ENCODE measurements around the gene RAB7A.
"Not testable (repeated sequence)": the region's sequence is repeated elsewhere in the genome, so short reads cannot be mapped to it uniquely, and the experiment has no call there.

Gene RAB7A

GRCh38 chr3:128763967-128764366 is 38.0 kb downstream of the RAB7A start:
- DNase-seq (ENCODE audit: extremely low spot score): no peak
- no peak for TF ChIP-seq BHLHE40 (IDR thresholded peaks at IDR 0.05; ENCODE audit: borderline replicate concordance)
- TF ChIP-seq CTBP1 (IDR thresholded peaks at IDR 0.05; ENCODE audit: borderline replicate concordance): no peak
- TF ChIP-seq FOXK2 (IDR thresholded peaks at IDR 0.05): no peak
- TF ChIP-seq ELF4 (IDR thresholded peaks at IDR 0.05): no peak
- TF ChIP-seq SUZ12 (IDR thresholded peaks at IDR 0.05): no peak
- TF ChIP-seq, protein P1, sequence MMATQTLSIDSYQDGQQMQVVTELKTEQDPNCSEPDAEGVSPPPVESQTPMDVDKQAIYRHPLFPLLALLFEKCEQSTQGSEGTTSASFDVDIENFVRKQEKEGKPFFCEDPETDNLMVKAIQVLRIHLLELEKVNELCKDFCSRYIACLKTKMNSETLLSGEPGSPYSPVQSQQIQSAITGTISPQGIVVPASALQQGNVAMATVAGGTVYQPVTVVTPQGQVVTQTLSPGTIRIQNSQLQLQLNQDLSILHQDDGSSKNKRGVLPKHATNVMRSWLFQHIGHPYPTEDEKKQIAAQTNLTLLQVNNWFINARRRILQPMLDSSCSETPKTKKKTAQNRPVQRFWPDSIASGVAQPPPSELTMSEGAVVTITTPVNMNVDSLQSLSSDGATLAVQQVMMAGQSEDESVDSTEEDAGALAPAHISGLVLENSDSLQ (IDR thresholded peaks at IDR 0.05): no peak
- TF ChIP-seq L3MBTL2 (conservative IDR thresholded peaks at IDR 0.05): no peak
- TF ChIP-seq FOXM1 (IDR thresholded peaks at IDR 0.05; ENCODE audit: borderline replicate concordance): no peak
- no peak for TF ChIP-seq ARNT (IDR thresholded peaks at IDR 0.05)
- no peak for TF ChIP-seq NFRKB (IDR thresholded peaks at IDR 0.05)
- TF ChIP-seq FOXA1 (IDR thresholded peaks at IDR 0.05): no peak
- ChIA-PET CTCF (no interaction called here), POLR2A (no interaction called here)

- ChIA-PET POLR2A (no interaction called here), CTCF (no interaction called here)
Observed at GRCh38 chr3:128764863-128765262, 38.9 kb downstream of the RAB7A start.

DNA sequence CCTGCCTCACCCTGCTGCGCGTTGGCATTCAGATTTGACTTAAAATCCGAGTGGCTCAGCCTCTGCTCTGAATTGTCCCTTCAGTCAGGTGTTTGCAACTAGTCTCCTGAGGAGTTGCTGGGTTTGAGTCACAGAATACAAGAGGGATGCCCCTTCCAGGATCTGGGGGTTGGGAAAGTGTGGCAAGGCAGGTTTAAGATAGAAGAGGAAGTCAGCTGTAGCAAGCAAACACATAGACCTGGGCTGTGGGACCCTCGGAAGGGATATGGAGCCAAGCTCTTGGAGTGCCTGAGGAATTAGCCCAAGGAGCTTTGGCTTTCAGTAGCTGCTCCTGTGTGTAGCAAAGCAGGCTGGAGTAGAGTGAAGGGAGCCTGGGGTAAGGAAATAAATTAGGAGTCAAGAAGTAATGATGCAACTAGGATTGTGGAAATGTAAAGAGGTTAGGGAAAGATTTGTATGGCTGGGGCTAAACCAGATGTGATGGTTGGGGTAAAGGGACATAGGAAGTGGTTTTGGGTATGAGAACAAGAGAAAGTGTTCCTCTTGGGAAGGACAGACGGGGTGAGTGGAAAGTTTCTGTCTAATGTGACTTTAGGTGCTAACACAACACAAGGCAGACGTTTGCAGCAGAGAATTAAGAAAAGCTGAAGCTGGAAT is 41.2 kb downstream of the RAB7A start:
- CTCF ChIA-PET: no interaction called here
- no peak for DNase-seq (ENCODE audit: extremely low spot score)
- TF ChIP-seq LEF1 (IDR thresholded peaks at IDR 0.05; ENCODE audit: borderline replicate concordance): no peak
- TF ChIP-seq BHLHE40 (IDR thresholded peaks at IDR 0.05; ENCODE audit: borderline replicate concordance): no peak
- TF ChIP-seq ARNT (IDR thresholded peaks at IDR 0.05): no peak
- TF ChIP-seq L3MBTL2 (conservative IDR thresholded peaks at IDR 0.05): no peak
- no peak for TF ChIP-seq NFRKB (IDR thresholded peaks at IDR 0.05)
- POLR2A ChIA-PET: interaction anchor here (1.2 kb wide), 1 partner anchor 87 kb away, joined by 4 read pairs; no protein-coding TSS in a partner anchor

More at GRCh38 chr3:128764863-128765262, 38.9 kb downstream of the RAB7A start:
- TF ChIP-seq ARNT (IDR thresholded peaks at IDR 0.05) (no peak), L3MBTL2 (conservative IDR thresholded peaks at IDR 0.05) (no peak), HDGF (IDR thresholded peaks at IDR 0.05; ENCODE audit: borderline replicate concordance) (no peak), CTBP1 (IDR thresholded peaks at IDR 0.05; ENCODE audit: borderline replicate concordance) (no peak), SUZ12 (IDR thresholded peaks at IDR 0.05) (no peak), LEF1 (IDR thresholded peaks at IDR 0.05; ENCODE audit: borderline replicate concordance) (no peak), FOXM1 (IDR thresholded peaks at IDR 0.05; ENCODE audit: borderline replicate concordance) (no peak), SP1 (IDR thresholded peaks at IDR 0.05) (no peak), FOXA1 (IDR thresholded peaks at IDR 0.05) (no peak), ELF4 (IDR thresholded peaks at IDR 0.05) (no peak), FOXK2 (IDR thresholded peaks at IDR 0.05) (no peak), TARDBP (IDR thresholded peaks at IDR 0.05) (no peak), BHLHE40 (IDR thresholded peaks at IDR 0.05; ENCODE audit: borderline replicate concordance) (no peak), ZNF384 (IDR thresholded peaks at IDR 0.05) (no peak), NFRKB (IDR thresholded peaks at IDR 0.05) (no peak)
- TF ChIP-seq, protein P1 (IDR thresholded peaks at IDR 0.05): no peak
- no peak for DNase-seq (ENCODE audit: extremely low spot score)

DNA sequence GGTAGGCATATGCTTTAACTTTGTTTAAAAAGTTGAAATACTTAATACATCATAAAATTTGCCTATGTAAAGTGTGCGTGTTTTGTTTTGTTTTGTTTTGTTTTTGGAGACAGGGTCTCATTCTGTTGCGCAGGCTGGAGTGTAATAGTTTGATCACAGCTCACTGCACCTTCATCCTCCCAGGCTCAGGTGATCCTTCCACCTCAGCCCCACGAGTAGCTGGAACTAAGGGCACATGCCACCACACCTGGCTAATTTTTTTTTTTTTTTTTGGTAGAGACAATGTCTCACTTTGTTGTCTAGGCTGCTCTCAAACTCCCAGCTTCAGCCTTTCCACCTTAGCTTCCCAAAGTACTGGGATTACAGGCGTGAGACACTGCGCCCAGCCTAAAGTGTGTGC is 42.5 kb downstream of the RAB7A start:
- CTCF ChIA-PET: interaction anchor here (0.6 kb wide), 1 partner anchor 13 kb away, joined by 5 read pairs; no protein-coding TSS in a partner anchor
- DNase-seq (ENCODE audit: extremely low spot score): no peak
- TF ChIP-seq SP1 (IDR thresholded peaks at IDR 0.05): no peak
- no peak for TF ChIP-seq HDGF (IDR thresholded peaks at IDR 0.05; ENCODE audit: borderline replicate concordance)
- TF ChIP-seq BHLHE40 (IDR thresholded peaks at IDR 0.05; ENCODE audit: borderline replicate concordance): no peak
- TF ChIP-seq, protein P1 (IDR thresholded peaks at IDR 0.05): no peak
- no peak for TF ChIP-seq FOXM1 (IDR thresholded peaks at IDR 0.05; ENCODE audit: borderline replicate concordance)
- TF ChIP-seq SUZ12 (IDR thresholded peaks at IDR 0.05): no peak
- no peak for TF ChIP-seq ELF4 (IDR thresholded peaks at IDR 0.05)
- no peak for TF ChIP-seq FOXK2 (IDR thresholded peaks at IDR 0.05)
- TF ChIP-seq LEF1 (IDR thresholded peaks at IDR 0.05; ENCODE audit: borderline replicate concordance): no peak
- no peak for TF ChIP-seq CTBP1 (IDR thresholded peaks at IDR 0.05; ENCODE audit: borderline replicate concordance)
- no peak for TF ChIP-seq ARNT (IDR thresholded peaks at IDR 0.05)
- no peak for TF ChIP-seq ZNF384 (IDR thresholded peaks at IDR 0.05)
- TF ChIP-seq L3MBTL2 (conservative IDR thresholded peaks at IDR 0.05): no peak
- TF ChIP-seq TARDBP (IDR thresholded peaks at IDR 0.05): no peak
- TF ChIP-seq FOXA1 (IDR thresholded peaks at IDR 0.05): no peak
- TF ChIP-seq NFRKB (IDR thresholded peaks at IDR 0.05): no peak
- POLR2A ChIA-PET: no interaction called here

- POLR2A ChIA-PET: no interaction called here
- CTCF ChIA-PET: interaction anchor here (1.6 kb wide), 1 partner anchor 90 kb away, joined by 6 read pairs; no protein-coding TSS in a partner anchor
- TF ChIP-seq, protein P1 (IDR thresholded peaks at IDR 0.05): no peak
- DNase-seq (ENCODE audit: extremely low spot score): no peak
Observed at GRCh38 chr3:128770387-128770786, 44.4 kb downstream of the RAB7A start.

DNA sequence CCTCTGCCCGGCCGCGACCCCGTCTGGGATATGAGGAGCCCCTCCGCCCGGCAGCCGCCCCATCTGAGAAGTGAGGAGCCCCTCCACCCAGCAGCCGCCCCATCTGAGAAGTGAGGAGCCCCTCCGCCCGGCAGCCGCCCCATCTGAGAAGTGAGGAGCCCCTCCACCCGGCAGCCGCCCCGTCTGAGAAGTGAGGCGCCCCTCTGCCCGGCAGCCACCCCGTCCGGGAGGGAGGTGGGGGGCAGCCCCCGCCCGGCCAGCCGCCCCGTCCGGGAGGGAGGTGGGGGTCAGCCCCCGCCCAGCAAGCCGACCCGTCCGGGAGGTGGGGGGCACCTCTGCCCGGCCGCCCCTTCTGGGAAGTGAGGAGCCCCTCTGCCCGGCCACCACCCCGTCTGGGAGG is 47.2 kb downstream of the RAB7A start:
- CTCF ChIA-PET; DNase-seq (ENCODE audit: extremely low spot score); POLR2A ChIA-PET: not testable (repeated sequence)

DNA sequence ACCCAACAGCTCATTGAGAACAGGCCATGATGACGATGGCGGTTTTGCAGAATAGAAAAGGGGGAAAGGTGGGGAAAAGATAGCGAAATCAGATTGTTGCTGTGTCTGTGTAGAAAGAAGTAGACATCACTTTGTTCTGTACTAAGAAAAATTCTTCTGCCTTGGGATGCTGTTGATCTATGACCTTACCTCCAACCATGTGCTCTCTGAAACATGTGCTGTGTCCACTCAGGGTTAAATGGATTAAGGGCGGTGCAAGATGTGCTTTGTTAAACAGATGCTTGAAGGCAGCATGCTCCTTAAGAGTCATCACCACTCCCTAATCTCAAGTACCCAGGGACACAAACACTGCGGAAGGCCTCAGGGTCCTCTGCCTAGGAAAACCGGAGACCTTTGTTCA is 47.6 kb downstream of the RAB7A start:
- CTCF ChIA-PET; POLR2A ChIA-PET; DNase-seq (ENCODE audit: extremely low spot score): not testable (repeated sequence)

Data from HEK293T (cell line).